ENCODE measurements around the gene PLEKHJ1. TPM values are rescaled to one million over a fixed set of nuclear protein-coding genes. Genes with fewer than 3 reads are reported as not detected.

PLEKHJ1 gene
- polyA plus RNA-seq, 1 of the 3 experiments (the other 2 are of a cell fraction) = 151 TPM

GRCh38 chr19:2259336-2259735 lies 23.2 kb upstream of the PLEKHJ1 start:
- Histone ChIP-seq H3K4me1 (ENCODE audit: control insufficient read depth in 1 of 2, insufficient read depth in 2 of 2, low read depth in 1 of 2, low read length in 1 of 2) (peaks cover 0 to 17% of the 10 kb centered on the region in 2 experiments; a peak in 1 of 4 replicates), H3K4me2 (no peak overlapping the region), H3K79me2 (ENCODE audit: insufficient read depth) (no peaks in the 10 kb centered on the region), H3K9ac (no peak overlapping the region), H4K20me1 (ENCODE audit: insufficient read depth) (no peaks in the 10 kb centered on the region), H3K4me3 (ENCODE audit: low read depth in 2 of 2, low read length in 1 of 2) (no peak overlapping the region), H3K27ac (ENCODE audit: low read depth in 2 of 2, low read length in 1 of 2) (no peak overlapping the region), H3K27me3 (ENCODE audit: insufficient read depth) (no peaks in the 10 kb centered on the region), H3K9me2 (no peaks in the 10 kb centered on the region), H3K9me3 (no peaks in the 10 kb centered on the region), H3K36me3 (replicated peaks in 1 of 2; ENCODE audit: control insufficient read depth in 1 of 2, insufficient read depth in 2 of 2, low read length in 1 of 2) (no peaks in the 10 kb centered on the region), H3F3A (replicated peaks; ENCODE audit: insufficient read depth) (peaks cover 7% of the 10 kb centered on the region), H2AFZ (ENCODE audit: low read depth) (no peak overlapping the region)
- no peak for DNase-seq
- TF ChIP-seq FOSL2 (IDR thresholded peaks at IDR 0.05; ENCODE audit: borderline replicate concordance, low read depth) (no peak), NRF1 (IDR thresholded peaks at IDR 0.05; ENCODE audit: low read depth, low read length) (no peak)
- CTCF ChIA-PET = interaction anchor here (1.1 to 9.8 kb wide), 4 partner anchors 13 to 57 kb away, joined by 3 to 121 read pairs (median 10); partner anchors contain the start of gene PLEKHJ1
- POLR2A ChIA-PET = interaction anchor here (0.6 to 1.5 kb wide), 4 partner anchors 11 to 116 kb away, joined by 3 to 6 read pairs (median 4); no protein-coding TSS in a partner anchor
- 89% methylated on average over 5 of the region's 5 CpGs for WGBS (ENCODE audit: low lambda C conversion rate)

GRCh38 chr19:2255982-2256685 lies 20.0 kb upstream of the PLEKHJ1 start, which contains the start of gene JSRP1:
Gene JSRP1 (minus strand): TSS chr19:2256417. CDS start chr19:2255314, 1,103 bp downstream.
- Histone ChIP-seq H3K9ac (no peak within 1 kb of the TSS), H3K36me3 (replicated peaks in 1 of 2; ENCODE audit: control insufficient read depth in 1 of 2, insufficient read depth in 2 of 2, low read length in 1 of 2) (peaks cover 0 to 3% of the 10 kb centered on the region in 2 experiments), H3K4me1 (ENCODE audit: control insufficient read depth in 1 of 2, insufficient read depth in 2 of 2, low read depth in 1 of 2, low read length in 1 of 2) (peaks cover 0 to 17% of the 10 kb centered on the region in 2 experiments; a peak in 1 of 4 replicates), H3K4me3 (ENCODE audit: low read depth in 2 of 2, low read length in 1 of 2) (peak within 1 kb of the TSS in 1 of 2 experiments; percentile 25; a peak in 1 of 4 replicates), H2AFZ (ENCODE audit: low read depth) (no peak within 1 kb of the TSS), H3K79me2 (ENCODE audit: insufficient read depth) (no peaks in the 10 kb centered on the region), H4K20me1 (ENCODE audit: insufficient read depth) (no peaks in the 10 kb centered on the region), H3K4me2 (no peak within 1 kb of the TSS), H3F3A (replicated peaks; ENCODE audit: insufficient read depth) (peaks cover 7% of the 10 kb centered on the region), H3K27me3 (ENCODE audit: insufficient read depth) (no peaks in the 10 kb centered on the region), H3K27ac (ENCODE audit: low read depth in 2 of 2, low read length in 1 of 2) (peak within 1 kb of the TSS in 1 of 2 experiments; percentile 70; a peak in 1 of 4 replicates), H3K9me2 (no peaks in the 10 kb centered on the region), H3K9me3 (no peaks in the 10 kb centered on the region)
- CTCF ChIA-PET = interaction anchor here (1.3 to 4.0 kb wide), 6 partner anchors 10 to 60 kb away, joined by 5 to 16 read pairs (median 8); partner anchors contain the start of gene PLEKHJ1
- 46% methylated on average over 8 of the region's 24 CpGs for WGBS (ENCODE audit: low lambda C conversion rate)
- peak; percentile 94 for DNase-seq
- TF ChIP-seq RFX5 (IDR thresholded peaks at IDR 0.05; ENCODE audit: low read length) (peak; percentile 63), FOSL2 (IDR thresholded peaks at IDR 0.05; ENCODE audit: borderline replicate concordance, low read depth) (no peak), MEF2A (IDR thresholded peaks at IDR 0.05; ENCODE audit: borderline replicate concordance, low read depth) (no peak)
- POLR2A ChIA-PET = interaction anchor here (1.2 to 4.2 kb wide), 3 partner anchors 12 to 19 kb away, joined by 3 to 33 read pairs (median 4); no protein-coding TSS in a partner anchor

- Histone ChIP-seq H3F3A (replicated peaks; ENCODE audit: insufficient read depth) (peaks cover 8% of the 10 kb centered on the region), H2AFZ (ENCODE audit: low read depth) (no peak overlapping the region), H3K9me2 (no peaks in the 10 kb centered on the region), H3K4me1 (ENCODE audit: control insufficient read depth in 1 of 2, insufficient read depth in 2 of 2, low read depth in 1 of 2, low read length in 1 of 2) (peaks cover 0 to 17% of the 10 kb centered on the region in 2 experiments; a peak in 1 of 4 replicates), H3K27ac (ENCODE audit: low read depth in 2 of 2, low read length in 1 of 2) (peak overlapping the region in 1 of 2 experiments; percentile 70; a peak in 1 of 4 replicates), H3K79me2 (ENCODE audit: insufficient read depth) (no peaks in the 10 kb centered on the region), H3K9me3 (no peaks in the 10 kb centered on the region), H4K20me1 (ENCODE audit: insufficient read depth) (no peaks in the 10 kb centered on the region), H3K27me3 (ENCODE audit: insufficient read depth) (no peaks in the 10 kb centered on the region), H3K36me3 (replicated peaks in 1 of 2; ENCODE audit: control insufficient read depth in 1 of 2, insufficient read depth in 2 of 2, low read length in 1 of 2) (peaks cover 0 to 8% of the 10 kb centered on the region in 2 experiments), H3K4me2 (no peak overlapping the region), H3K4me3 (ENCODE audit: low read depth in 2 of 2, low read length in 1 of 2) (no peak overlapping the region), H3K9ac (no peak overlapping the region)
- DNase-seq = peak; percentile 78
- CTCF ChIA-PET = interaction anchor here (1.4 to 4.0 kb wide), 7 partner anchors 9 to 61 kb away, joined by 4 to 16 read pairs (median 9); partner anchors contain the start of gene PLEKHJ1
- 86% methylated on average over 11 of the region's 16 CpGs for WGBS (ENCODE audit: low lambda C conversion rate)
- POLR2A ChIA-PET = interaction anchor here (0.6 to 4.2 kb wide), 5 partner anchors 11 to 83 kb away, joined by 3 to 33 read pairs (median 4); no protein-coding TSS in a partner anchor
- no peak for TF ChIP-seq RCOR1 (IDR thresholded peaks at IDR 0.05; ENCODE audit: low read length)
- peak; percentile 16 for TF ChIP-seq CHD2 (IDR thresholded peaks at IDR 0.05; ENCODE audit: low read length, partially characterized antibody)
Measured at GRCh38 chr19:2255112-2255845, 19.1 kb upstream of the PLEKHJ1 start.
